SK-N-SH treated with all-trans-retinoic acid at 6 μM for 48 hours (cell line): ENCODE results near the gene AAMP.

Experiments used
- ATAC-seq: fragments of 200-7000 bp; cut with Tn5 transposase; 3 replicates; pipeline ENCODE4 v1.9.1; 2020; ENCODE audit warnings: mild to moderate bottlenecking, moderate library complexity
- ARNTL ChIP-seq: fragments of 450-650 bp; formaldehyde crosslinking; IDR thresholded peaks from 2 replicates; pipeline ENCODE4 v1.5.0; 2020; ENCODE audit warnings: low read depth, mild to moderate bottlenecking, moderate library complexity, borderline replicate concordance
- CSDC2 ChIP-seq: fragments of 250-450 bp; sonication (Bioruptor Pico); IDR thresholded peaks from 2 replicates; pipeline ENCODE4 v1.5.0; 2020; ENCODE audit warnings: mild to moderate bottlenecking, moderate library complexity
- ESRRG ChIP-seq: fragments of 250-450 bp; sonication (Bioruptor Pico); IDR thresholded peaks from 2 replicates; pipeline ENCODE4 v1.6.1; 2021; ENCODE audit warnings: mild to moderate bottlenecking
- GLIS3 ChIP-seq: fragments of 250-450 bp; sonication (Bioruptor Pico); IDR thresholded peaks from 2 replicates; pipeline ENCODE4 v1.5.0; 2020; ENCODE audit warnings: mild to moderate bottlenecking, moderate library complexity
- ISL1 ChIP-seq: fragments of 250-450 bp; sonication (Bioruptor Pico); IDR thresholded peaks from 2 replicates; pipeline ENCODE4 v2.1.2; 2022; ENCODE audit warnings: mild to moderate bottlenecking, moderate library complexity
- OSR1 ChIP-seq: fragments of 250-450 bp; sonication (Bioruptor Pico); IDR thresholded peaks from 2 replicates; pipeline ENCODE4 v1.8.0; 2022; ENCODE audit warnings: moderate library complexity, mild to moderate bottlenecking, inconsistent platforms
- PPARA ChIP-seq: fragments of 250-450 bp; sonication (Bioruptor Pico); IDR thresholded peaks from 2 replicates; pipeline ENCODE4 v1.5.0; 2020; ENCODE audit warnings: mild to moderate bottlenecking, borderline replicate concordance
- RARB ChIP-seq: fragments of 250-450 bp; sonication (Bioruptor Pico); IDR thresholded peaks from 2 replicates; pipeline ENCODE4 v1.8.0; 2021; ENCODE audit warnings: mild to moderate bottlenecking, moderate library complexity
- SNAI2 ChIP-seq: fragments of 250-450 bp; sonication (Bioruptor Pico); IDR thresholded peaks from 2 replicates; pipeline ENCODE4 v1.5.0; 2020; ENCODE audit warnings: mild to moderate bottlenecking, moderate library complexity
- TCF4 ChIP-seq: fragments of 250-450 bp; sonication (Bioruptor Pico); IDR thresholded peaks from 2 replicates; pipeline ENCODE4 v1.8.0; 2021; ENCODE audit warnings: mild to moderate bottlenecking, moderate library complexity, borderline replicate concordance
- TOX ChIP-seq: fragments of 250-450 bp; sonication (Bioruptor Pico); IDR thresholded peaks from 2 replicates; pipeline ENCODE4 v1.8.0; 2021; ENCODE audit warnings: mild to moderate bottlenecking, moderate library complexity, borderline replicate concordance
- ZC3H10 ChIP-seq: fragments of 250-450 bp; sonication (Bioruptor Pico); IDR thresholded peaks from 2 replicates; pipeline ENCODE4 v1.5.1; 2021; ENCODE audit warnings: mild to moderate bottlenecking, moderate library complexity
- ZFP3 ChIP-seq: fragments of 250-450 bp; sonication (Bioruptor Pico); IDR thresholded peaks from 2 replicates; pipeline ENCODE4 v1.5.0; 2020; ENCODE audit warnings: mild to moderate bottlenecking, moderate library complexity
- ZFP30 ChIP-seq: fragments of 450-650 bp; formaldehyde crosslinking; IDR thresholded peaks from 2 replicates; pipeline ENCODE4 v1.5.0; 2022; ENCODE audit warnings: mild to moderate bottlenecking, moderate library complexity
- ZNF70 ChIP-seq: fragments of 450-650 bp; formaldehyde crosslinking; IDR thresholded peaks from 2 replicates; pipeline ENCODE4 v1.5.0; 2020; ENCODE audit warnings: mild to moderate bottlenecking, moderate library complexity
- ZNF8 ChIP-seq: fragments of 450-650 bp; formaldehyde crosslinking; IDR thresholded peaks from 2 replicates; pipeline ENCODE4 v1.5.0; 2020; ENCODE audit warnings: mild to moderate bottlenecking, moderate library complexity
- TF ChIP-seq, protein P1 (sequence below): fragments of 250-450 bp; sonication (Bioruptor Pico); IDR thresholded peaks from 2 replicates; pipeline ENCODE4 v1.5.1; 2021; ENCODE audit warnings: mild to moderate bottlenecking, moderate library complexity
- TF ChIP-seq, protein P2 (sequence below): fragments of 250-450 bp; sonication (Bioruptor Pico); IDR thresholded peaks from 2 replicates; pipeline ENCODE4 v1.5.0; 2020; ENCODE audit warnings: mild to moderate bottlenecking, moderate library complexity
- TF ChIP-seq, protein P3 (sequence below): fragments of 250-450 bp; sonication (Bioruptor Pico); IDR thresholded peaks from 2 replicates; pipeline ENCODE4 v1.8.0; 2021; ENCODE audit warnings: low read depth, mild to moderate bottlenecking, moderate library complexity, borderline replicate concordance
- TF ChIP-seq, protein P4 (sequence below): fragments of 250-450 bp; sonication (Bioruptor Pico); IDR thresholded peaks from 2 replicates; pipeline ENCODE4 v1.8.0; 2020; ENCODE audit warnings: mild to moderate bottlenecking, moderate library complexity, borderline replicate concordance

AAMP gene

DNA sequence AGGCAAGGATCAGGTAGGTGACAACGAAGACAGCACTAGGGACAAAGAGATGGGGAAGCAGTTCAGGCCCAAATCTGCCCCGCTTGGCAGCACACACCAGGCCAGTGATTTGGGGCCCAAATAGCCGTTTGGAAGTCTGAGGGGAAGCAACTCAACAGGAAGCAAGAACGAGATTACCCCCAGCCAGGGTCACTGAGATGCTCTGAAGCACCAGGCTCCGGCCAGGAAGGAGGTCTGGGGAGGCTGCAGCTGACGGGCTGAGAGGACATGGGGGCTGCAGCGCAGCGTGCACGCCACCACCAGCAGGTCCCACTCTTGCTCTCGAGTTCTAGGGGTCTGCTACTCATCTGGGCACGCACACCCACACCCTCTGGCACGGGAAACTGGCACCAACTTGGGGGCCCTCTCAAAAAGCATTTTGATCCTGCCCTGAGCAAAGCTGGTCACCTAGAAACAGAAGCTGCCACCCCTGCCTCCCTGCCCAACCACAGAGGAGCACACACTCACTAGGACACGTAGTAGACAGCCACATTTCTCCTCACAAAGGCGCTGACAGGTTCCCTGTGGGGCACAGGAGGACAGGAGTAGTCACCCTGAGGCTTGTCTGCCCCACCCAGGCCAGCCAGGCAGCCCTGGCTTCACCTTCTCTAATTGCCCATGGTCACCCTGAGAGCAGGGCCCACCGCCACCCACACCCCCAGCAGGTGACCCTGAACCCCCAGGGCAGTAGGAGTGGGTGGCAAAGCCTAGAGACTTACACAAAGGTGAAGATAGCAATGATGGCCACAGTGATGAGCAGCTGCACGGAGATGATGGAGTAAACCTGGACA, 8.8 kb upstream of the AAMP start:
- TF ChIP-seq OSR1 (CRISPR knock-in tag) = no peak
- no peak for TF ChIP-seq GLIS3
- no peak for ATAC-seq

DNA sequence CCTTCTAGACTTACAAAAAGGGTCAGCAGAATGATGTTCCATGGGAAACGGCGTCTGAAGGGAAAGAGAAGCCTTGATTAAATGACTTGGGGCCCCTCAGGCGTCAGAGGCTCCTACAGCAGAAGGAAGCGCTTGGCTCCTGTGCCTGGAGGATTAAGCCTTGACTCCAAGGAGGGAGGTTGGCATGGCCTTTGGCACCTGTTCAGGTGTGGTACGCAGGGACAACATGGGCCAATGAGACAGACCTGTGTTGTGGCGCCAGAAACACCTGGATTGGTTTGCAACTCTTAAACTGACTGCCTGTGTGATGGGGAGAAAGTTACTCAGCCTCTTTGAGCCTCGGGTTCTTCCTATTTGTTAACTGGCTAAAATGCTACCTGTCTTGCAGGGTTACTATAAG, 8.0 kb upstream of the AAMP start:
- no peak for TF ChIP-seq TCF4 (CRISPR knock-in tag)
- no peak for TF ChIP-seq GLIS3
- no peak for TF ChIP-seq PPARA
- TF ChIP-seq ARNTL = no peak
- TF ChIP-seq SNAI2 (CRISPR knock-in tag) = no peak
- TF ChIP-seq ISL1 (CRISPR knock-in tag) = no peak
- TF ChIP-seq CSDC2 (CRISPR knock-in tag) = no peak
- TF ChIP-seq, protein P1, sequence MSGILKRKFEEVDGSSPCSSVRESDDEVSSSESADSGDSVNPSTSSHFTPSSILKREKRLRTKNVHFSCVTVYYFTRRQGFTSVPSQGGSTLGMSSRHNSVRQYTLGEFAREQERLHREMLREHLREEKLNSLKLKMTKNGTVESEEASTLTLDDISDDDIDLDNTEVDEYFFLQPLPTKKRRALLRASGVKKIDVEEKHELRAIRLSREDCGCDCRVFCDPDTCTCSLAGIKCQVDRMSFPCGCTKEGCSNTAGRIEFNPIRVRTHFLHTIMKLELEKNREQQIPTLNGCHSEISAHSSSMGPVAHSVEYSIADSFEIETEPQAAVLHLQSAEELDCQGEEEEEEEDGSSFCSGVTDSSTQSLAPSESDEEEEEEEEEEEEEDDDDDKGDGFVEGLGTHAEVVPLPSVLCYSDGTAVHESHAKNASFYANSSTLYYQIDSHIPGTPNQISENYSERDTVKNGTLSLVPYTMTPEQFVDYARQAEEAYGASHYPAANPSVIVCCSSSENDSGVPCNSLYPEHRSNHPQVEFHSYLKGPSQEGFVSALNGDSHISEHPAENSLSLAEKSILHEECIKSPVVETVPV (CRISPR knock-in tag) = no peak
- TF ChIP-seq ZNF8 (CRISPR knock-in tag) = no peak
- no peak for TF ChIP-seq ZFP30 (CRISPR knock-in tag)
- no peak for TF ChIP-seq RARB
- no peak for TF ChIP-seq ZC3H10 (CRISPR knock-in tag)
- TF ChIP-seq ZNF70 (CRISPR knock-in tag) = no peak
- TF ChIP-seq, protein P2, sequence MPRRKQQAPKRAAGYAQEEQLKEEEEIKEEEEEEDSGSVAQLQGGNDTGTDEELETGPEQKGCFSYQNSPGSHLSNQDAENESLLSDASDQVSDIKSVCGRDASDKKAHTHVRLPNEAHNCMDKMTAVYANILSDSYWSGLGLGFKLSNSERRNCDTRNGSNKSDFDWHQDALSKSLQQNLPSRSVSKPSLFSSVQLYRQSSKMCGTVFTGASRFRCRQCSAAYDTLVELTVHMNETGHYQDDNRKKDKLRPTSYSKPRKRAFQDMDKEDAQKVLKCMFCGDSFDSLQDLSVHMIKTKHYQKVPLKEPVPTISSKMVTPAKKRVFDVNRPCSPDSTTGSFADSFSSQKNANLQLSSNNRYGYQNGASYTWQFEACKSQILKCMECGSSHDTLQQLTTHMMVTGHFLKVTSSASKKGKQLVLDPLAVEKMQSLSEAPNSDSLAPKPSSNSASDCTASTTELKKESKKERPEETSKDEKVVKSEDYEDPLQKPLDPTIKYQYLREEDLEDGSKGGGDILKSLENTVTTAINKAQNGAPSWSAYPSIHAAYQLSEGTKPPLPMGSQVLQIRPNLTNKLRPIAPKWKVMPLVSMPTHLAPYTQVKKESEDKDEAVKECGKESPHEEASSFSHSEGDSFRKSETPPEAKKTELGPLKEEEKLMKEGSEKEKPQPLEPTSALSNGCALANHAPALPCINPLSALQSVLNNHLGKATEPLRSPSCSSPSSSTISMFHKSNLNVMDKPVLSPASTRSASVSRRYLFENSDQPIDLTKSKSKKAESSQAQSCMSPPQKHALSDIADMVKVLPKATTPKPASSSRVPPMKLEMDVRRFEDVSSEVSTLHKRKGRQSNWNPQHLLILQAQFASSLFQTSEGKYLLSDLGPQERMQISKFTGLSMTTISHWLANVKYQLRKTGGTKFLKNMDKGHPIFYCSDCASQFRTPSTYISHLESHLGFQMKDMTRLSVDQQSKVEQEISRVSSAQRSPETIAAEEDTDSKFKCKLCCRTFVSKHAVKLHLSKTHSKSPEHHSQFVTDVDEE (CRISPR knock-in tag) = no peak
- TF ChIP-seq TOX (CRISPR knock-in tag) = no peak
- TF ChIP-seq, protein P3, sequence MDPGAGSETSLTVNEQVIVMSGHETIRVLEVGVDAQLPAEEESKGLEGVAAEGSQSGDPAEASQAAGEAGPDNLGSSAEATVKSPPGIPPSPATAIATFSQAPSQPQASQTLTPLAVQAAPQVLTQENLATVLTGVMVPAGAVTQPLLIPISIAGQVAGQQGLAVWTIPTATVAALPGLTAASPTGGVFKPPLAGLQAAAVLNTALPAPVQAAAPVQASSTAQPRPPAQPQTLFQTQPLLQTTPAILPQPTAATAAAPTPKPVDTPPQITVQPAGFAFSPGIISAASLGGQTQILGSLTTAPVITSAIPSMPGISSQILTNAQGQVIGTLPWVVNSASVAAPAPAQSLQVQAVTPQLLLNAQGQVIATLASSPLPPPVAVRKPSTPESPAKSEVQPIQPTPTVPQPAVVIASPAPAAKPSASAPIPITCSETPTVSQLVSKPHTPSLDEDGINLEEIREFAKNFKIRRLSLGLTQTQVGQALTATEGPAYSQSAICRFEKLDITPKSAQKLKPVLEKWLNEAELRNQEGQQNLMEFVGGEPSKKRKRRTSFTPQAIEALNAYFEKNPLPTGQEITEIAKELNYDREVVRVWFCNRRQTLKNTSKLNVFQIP (CRISPR knock-in tag) = no peak
- no peak for TF ChIP-seq ZFP3 (CRISPR knock-in tag)
- TF ChIP-seq, protein P4, sequence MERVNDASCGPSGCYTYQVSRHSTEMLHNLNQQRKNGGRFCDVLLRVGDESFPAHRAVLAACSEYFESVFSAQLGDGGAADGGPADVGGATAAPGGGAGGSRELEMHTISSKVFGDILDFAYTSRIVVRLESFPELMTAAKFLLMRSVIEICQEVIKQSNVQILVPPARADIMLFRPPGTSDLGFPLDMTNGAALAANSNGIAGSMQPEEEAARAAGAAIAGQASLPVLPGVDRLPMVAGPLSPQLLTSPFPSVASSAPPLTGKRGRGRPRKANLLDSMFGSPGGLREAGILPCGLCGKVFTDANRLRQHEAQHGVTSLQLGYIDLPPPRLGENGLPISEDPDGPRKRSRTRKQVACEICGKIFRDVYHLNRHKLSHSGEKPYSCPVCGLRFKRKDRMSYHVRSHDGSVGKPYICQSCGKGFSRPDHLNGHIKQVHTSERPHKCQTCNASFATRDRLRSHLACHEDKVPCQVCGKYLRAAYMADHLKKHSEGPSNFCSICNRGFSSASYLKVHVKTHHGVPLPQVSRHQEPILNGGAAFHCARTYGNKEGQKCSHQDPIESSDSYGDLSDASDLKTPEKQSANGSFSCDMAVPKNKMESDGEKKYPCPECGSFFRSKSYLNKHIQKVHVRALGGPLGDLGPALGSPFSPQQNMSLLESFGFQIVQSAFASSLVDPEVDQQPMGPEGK (CRISPR knock-in tag) = no peak
- ATAC-seq = no peak

DNA sequence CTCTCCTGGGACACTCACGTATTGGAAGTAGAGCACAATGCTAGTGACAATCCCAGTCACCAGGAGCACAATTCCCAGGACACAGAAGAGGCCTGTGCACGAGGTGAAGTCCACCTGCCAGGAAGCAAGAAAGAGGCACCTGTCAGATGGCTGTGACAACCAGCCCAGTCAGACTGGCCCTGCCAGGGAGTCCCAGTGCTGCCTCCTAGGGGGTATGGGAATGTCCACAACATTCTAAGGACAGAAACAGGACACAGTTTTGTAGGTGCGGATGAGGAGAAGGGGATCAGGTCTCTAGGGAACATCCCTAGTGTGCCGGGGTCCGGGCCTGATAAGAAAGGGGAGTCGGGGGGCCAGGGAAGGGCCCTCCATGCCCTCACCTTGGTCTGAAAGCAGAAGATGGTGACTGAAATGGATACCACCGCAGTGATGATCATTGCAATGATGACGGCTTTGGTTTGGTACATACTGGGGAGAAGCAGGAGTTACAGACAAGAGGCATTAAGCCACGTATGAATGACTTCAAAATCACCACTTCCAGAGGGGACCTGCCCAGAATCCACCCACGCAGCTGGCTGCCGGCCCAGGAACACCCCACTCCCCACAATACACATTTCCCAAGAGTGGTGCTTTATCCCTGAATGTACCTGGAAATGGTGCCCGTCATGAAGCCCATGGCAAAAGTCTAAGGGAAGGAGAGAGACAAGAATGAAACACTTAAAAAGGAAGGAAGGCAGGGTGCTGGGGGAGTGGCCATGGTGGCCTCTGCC, 7.2 kb upstream of the AAMP start:
- TF ChIP-seq ARNTL (no peak), OSR1 (CRISPR knock-in tag) (no peak), TCF4 (CRISPR knock-in tag) (no peak), PPARA (no peak), ZFP3 (CRISPR knock-in tag) (no peak), ZNF8 (CRISPR knock-in tag) (no peak), SNAI2 (CRISPR knock-in tag) (no peak), ZC3H10 (CRISPR knock-in tag) (no peak), RARB (no peak), ESRRG (CRISPR knock-in tag) (no peak), ZNF70 (CRISPR knock-in tag) (no peak), CSDC2 (CRISPR knock-in tag) (no peak), ISL1 (CRISPR knock-in tag) (no peak)
- TF ChIP-seq, protein P2 (CRISPR knock-in tag) = no peak
- TF ChIP-seq, protein P4 (CRISPR knock-in tag) = no peak
- ATAC-seq = no peak
